ENCODE data around the gene RBM44.

The RBM44 gene

DNA sequence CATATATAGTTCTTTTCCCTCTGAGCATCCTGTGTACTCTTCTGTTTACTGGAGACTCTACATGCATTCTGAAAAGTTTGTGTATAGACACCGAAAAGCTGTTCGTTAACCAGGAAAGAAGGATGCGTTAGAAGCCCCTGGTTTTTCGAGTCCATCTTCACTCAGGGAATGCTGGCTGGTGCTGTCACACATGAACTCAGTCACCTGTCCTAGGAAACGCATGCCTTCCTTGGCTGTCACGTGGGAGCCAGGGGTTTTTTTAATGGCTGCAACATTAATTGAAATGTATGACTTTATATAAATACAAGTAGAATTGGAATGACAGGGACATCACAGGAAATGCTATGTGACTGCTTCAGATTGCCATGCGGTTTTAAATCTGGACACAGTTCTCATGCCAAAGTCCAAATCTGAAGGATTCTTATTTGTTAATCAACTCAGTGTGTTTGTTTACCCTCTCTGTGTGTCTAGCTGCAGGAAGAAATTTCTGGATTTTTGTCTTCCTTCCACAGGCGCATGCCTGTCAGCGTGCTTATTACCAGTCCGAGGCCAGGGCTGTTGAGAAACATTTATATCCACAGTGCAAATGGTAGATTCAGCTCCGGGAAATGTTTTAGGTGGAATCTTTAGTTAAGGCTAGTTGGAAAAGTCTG is 63.4 kb downstream of the RBM44 start:
- DNase-seq (ENCODE audit: low read depth), result peak; percentile 44
- H3K4me3 ChIP-seq (ENCODE audit: low read length), result no peak overlapping the region
- TF ChIP-seq, protein P1, sequence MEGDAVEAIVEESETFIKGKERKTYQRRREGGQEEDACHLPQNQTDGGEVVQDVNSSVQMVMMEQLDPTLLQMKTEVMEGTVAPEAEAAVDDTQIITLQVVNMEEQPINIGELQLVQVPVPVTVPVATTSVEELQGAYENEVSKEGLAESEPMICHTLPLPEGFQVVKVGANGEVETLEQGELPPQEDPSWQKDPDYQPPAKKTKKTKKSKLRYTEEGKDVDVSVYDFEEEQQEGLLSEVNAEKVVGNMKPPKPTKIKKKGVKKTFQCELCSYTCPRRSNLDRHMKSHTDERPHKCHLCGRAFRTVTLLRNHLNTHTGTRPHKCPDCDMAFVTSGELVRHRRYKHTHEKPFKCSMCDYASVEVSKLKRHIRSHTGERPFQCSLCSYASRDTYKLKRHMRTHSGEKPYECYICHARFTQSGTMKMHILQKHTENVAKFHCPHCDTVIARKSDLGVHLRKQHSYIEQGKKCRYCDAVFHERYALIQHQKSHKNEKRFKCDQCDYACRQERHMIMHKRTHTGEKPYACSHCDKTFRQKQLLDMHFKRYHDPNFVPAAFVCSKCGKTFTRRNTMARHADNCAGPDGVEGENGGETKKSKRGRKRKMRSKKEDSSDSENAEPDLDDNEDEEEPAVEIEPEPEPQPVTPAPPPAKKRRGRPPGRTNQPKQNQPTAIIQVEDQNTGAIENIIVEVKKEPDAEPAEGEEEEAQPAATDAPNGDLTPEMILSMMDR (conservative IDR thresholded peaks at IDR 0.05; ENCODE audit: low read length), result no peak

- H3K4me3 ChIP-seq (ENCODE audit: low read length), result no peak overlapping the region
- no peak for DNase-seq (ENCODE audit: low read depth)
- TF ChIP-seq, protein P1 (conservative IDR thresholded peaks at IDR 0.05; ENCODE audit: low read length), result no peak
Observed at GRCh38 chr2:237862528-237862895, 63.9 kb downstream of the RBM44 start.

DNA sequence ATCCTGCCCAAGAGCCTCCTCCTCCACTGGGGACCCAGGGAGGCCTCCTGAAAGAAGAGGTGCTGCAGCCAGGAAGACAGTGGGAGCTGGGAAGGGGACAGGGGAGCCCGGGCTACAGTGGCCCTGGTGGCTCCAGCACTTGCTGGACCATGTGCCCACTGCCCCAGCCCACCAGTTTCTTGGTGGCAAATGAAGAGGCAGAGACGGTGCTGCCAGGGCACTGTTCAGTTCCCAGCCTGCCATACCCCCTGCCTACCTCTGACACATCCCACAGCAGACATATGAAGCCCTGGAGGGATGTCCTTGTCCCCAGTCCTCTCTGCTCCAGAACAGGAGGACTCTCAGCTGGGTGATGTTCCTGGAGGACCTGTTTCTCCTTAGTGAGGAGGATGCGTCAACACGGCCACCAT is 64.5 kb downstream of the RBM44 start:
- TF ChIP-seq, protein P1 (conservative IDR thresholded peaks at IDR 0.05; ENCODE audit: low read length), result no peak
- no peak for DNase-seq (ENCODE audit: low read depth)
- H3K4me3 ChIP-seq (ENCODE audit: low read length), result no peak overlapping the region

GRCh38 chr2:237863689-237864443 is 65.3 kb downstream of the RBM44 start:
- TF ChIP-seq, protein P1 (conservative IDR thresholded peaks at IDR 0.05; ENCODE audit: low read length), result no peak
- no peak overlapping the region for H3K4me3 ChIP-seq (ENCODE audit: low read length)
- no peak for DNase-seq (ENCODE audit: low read depth)

DNA sequence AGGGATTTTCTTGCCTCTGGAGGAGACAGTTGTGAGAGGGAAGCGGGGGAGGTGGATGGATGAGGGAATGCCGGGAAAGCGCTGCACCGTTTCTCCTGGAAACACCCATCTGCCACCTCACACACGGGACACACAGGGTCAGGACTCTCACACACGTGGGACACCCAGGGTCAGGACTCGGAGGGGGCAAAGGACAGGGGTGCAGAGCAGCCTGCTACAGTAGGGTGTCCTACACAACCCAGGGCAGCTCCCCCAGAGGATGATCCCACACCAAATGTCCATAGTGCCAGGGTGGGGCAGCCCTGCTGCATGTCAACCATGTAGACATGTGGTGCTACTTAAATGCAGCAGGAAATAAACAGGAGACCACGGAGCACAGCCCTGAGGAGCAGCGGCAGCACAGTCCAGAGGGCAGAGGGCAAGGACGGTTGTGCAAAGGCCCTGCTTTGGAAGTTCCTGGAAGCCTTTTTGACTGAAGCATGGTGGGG is 65.9 kb downstream of the RBM44 start:
- DNase-seq (ENCODE audit: low read depth), result no peak
- no peak overlapping the region for H3K4me3 ChIP-seq (ENCODE audit: low read length)
- TF ChIP-seq, protein P1 (conservative IDR thresholded peaks at IDR 0.05; ENCODE audit: low read length), result no peak

- TF ChIP-seq, protein P1 (conservative IDR thresholded peaks at IDR 0.05; ENCODE audit: low read length), result no peak
Observed at GRCh38 chr2:237864940-237865622, 66.5 kb downstream of the RBM44 start.

More at GRCh38 chr2:237864940-237865622, 66.5 kb downstream of the RBM44 start:
- H3K4me3 ChIP-seq (ENCODE audit: low read length), result no peak overlapping the region
- peak; percentile 29 for DNase-seq (ENCODE audit: low read depth)
